ENCODE measurements around the gene TNFRSF4. TPM values are rescaled to one million over a fixed set of nuclear protein-coding genes. Genes with fewer than 3 reads are reported as not detected.

TNFRSF4 gene
- total and polyA plus RNA-seq, 2 of the 8 experiments (the other 6 are each of a cell fraction or from before 2014, with no cell fraction given) = 0.06 TPM; not detected in 1

GRCh38 chr1:1166642-1167397 is 47.1 kb downstream of the TNFRSF4 start:
- POLR2A ChIA-PET (ENCODE audit: partially characterized antibody) = interaction anchor here (1.1 kb wide), 1 partner anchor 32 kb away, joined by 3 read pairs; no protein-coding TSS in a partner anchor
- H2BK120ac ChIP-seq (replicated peaks; ENCODE audit: low read depth, low read length) = no peak overlapping the region
- peaks cover 8% of the 10 kb centered on the region; the same call in 1 of the 2 replicates for H3K23me2 ChIP-seq (ENCODE audit: low read depth, low read length)
- H3K18ac ChIP-seq (ENCODE audit: extremely low read depth, low read length) = no peak overlapping the region
- no peak overlapping the region for H3K4me2 ChIP-seq (ENCODE audit: insufficient read depth in 1 of 2, low read depth in 2 of 2, low read length in 2 of 2)
- H4K5ac ChIP-seq (ENCODE audit: insufficient read length, low read depth, low read length) = no peak overlapping the region
- H3K14ac ChIP-seq (ENCODE audit: insufficient read length) = no peak overlapping the region
- H3K79me1 ChIP-seq (ENCODE audit: low read depth, low read length) = no peaks in the 10 kb centered on the region; the same call in 1 of the 2 replicates
- no peak for FAIRE-seq
- H3K9ac ChIP-seq (replicated peaks in 1 of 4; ENCODE audit: extremely low read depth in 1 of 4, low read depth in 3 of 4, low read length in 3 of 4) = no peak overlapping the region
- H3K27me3 ChIP-seq (replicated peaks in 1 of 4; ENCODE audit: control insufficient read depth in 3 of 4, extremely low read depth in 1 of 4, insufficient read depth in 3 of 4, low read length in 3 of 4) = no peaks in the 10 kb centered on the region
- no peak overlapping the region for H3K23ac ChIP-seq (ENCODE audit: insufficient read length)
- no peaks in the 10 kb centered on the region for H3K36me3 ChIP-seq (ENCODE audit: control insufficient read depth in 2 of 4, insufficient read depth in 4 of 4, low read length in 3 of 4)
- no peak overlapping the region for H3K56ac ChIP-seq (replicated peaks; ENCODE audit: insufficient read length, low read depth, low read length)
- H3K79me2 ChIP-seq (ENCODE audit: control insufficient read depth in 1 of 2, insufficient read depth in 2 of 2, low read length in 2 of 2) = no peaks in the 10 kb centered on the region; a peak in 2 of 4 replicates
- no peak overlapping the region for H2BK12ac ChIP-seq (ENCODE audit: low read depth, low read length)
- H4K91ac ChIP-seq (replicated peaks; ENCODE audit: insufficient read length, low read length) = no peak overlapping the region
- no peak overlapping the region for H3K4ac ChIP-seq (replicated peaks; ENCODE audit: insufficient read length, low read depth, low read length)
- H4K20me1 ChIP-seq (replicated peaks in 1 of 2; ENCODE audit: control insufficient read depth in 1 of 2, insufficient read depth in 2 of 2, low read length in 2 of 2) = no peaks in the 10 kb centered on the region
- no peak overlapping the region for H3K4me3 ChIP-seq (ENCODE audit: extremely low read depth in 1 of 4, insufficient read depth in 2 of 4, low read depth in 3 of 4, low read length in 4 of 4)
- no peak overlapping the region for H2AK5ac ChIP-seq (ENCODE audit: low read depth, low read length)
- no peak overlapping the region for H2AFZ ChIP-seq (ENCODE audit: low read length)
- H4K8ac ChIP-seq (ENCODE audit: extremely low read depth, insufficient read depth, low read length) = no peak overlapping the region
- no peak overlapping the region for H2BK5ac ChIP-seq (ENCODE audit: low read depth, low read length)
- no peak overlapping the region for H2BK15ac ChIP-seq (ENCODE audit: low read length)
- CTCF ChIA-PET (ENCODE audit: partially characterized antibody) = interaction anchor here (1.0 kb wide), 1 partner anchor 125 kb away, joined by 3 read pairs; no protein-coding TSS in a partner anchor
- no peaks in the 10 kb centered on the region for H3K9me3 ChIP-seq (ENCODE audit: insufficient read depth in 2 of 2, low read depth in 1 of 2, low read length in 1 of 2)
- peaks cover 0 to 40% (median 21%) of the 10 kb centered on the region in 4 experiments; a peak in 6 of 7 replicates for H3K4me1 ChIP-seq (replicated peaks in 1 of 4; ENCODE audit: control insufficient read depth in 3 of 4, insufficient read depth in 4 of 4, low read length in 3 of 4)
- peak in 1 of 2 experiments; percentile 41 for DNase-seq (ENCODE audit: low read depth in 1 of 2, low spot score in 2 of 2)
- WGBS, 2 experiments (ENCODE audit: extremely low coverage in 1 of 2, insufficient coverage in 1 of 2, insufficient read length in 1 of 2, insufficient replicate concordance in 2 of 2, low coverage in 1 of 2, low lambda C conversion rate in 2 of 2, missing lambda C conversion rate in 1 of 2) = 93% methylated on average over 26 of the region's 44 CpGs; no CpG with 5 or more reads in 1 of the 2 experiments
- H3K27ac ChIP-seq (ENCODE audit: low read depth, low read length) = no peak overlapping the region
- H2BK20ac ChIP-seq (ENCODE audit: low read length) = no peak overlapping the region
- TF ChIP-seq KDM1A (IDR thresholded peaks at IDR 0.05; ENCODE audit: borderline replicate concordance, low read length) = no peak
